Measurements from ENCODE around the gene EIF2B5. TPM values are rescaled to one million over a fixed set of nuclear protein-coding genes. Genes with fewer than 3 reads are reported as not detected.
"Not testable (repeated sequence)": the region's sequence is repeated elsewhere in the genome, so short reads cannot be mapped to it uniquely, and the experiment has no call there.

EIF2B5 gene
- total RNA-seq, 1 experiment from 2014 or later = 59.4 TPM

- Histone ChIP-seq H3K4me3 (ENCODE audit: low read length) (no peak overlapping the region), H3K27me3 (ENCODE audit: low read length) (no peaks in the 10 kb centered on the region), H3K4me1 (ENCODE audit: low read length) (no peaks in the 10 kb centered on the region), H4K20me1 (ENCODE audit: insufficient read depth, low read depth, low read length) (no peaks in the 10 kb centered on the region), H3K4me2 (ENCODE audit: low read depth, low read length, poor library complexity, severe bottlenecking) (no peak overlapping the region), H3K9ac (ENCODE audit: low read length) (no peak overlapping the region), H3K9me2 (replicated peaks; ENCODE audit: insufficient read depth, low read length) (no peaks in the 10 kb centered on the region), H3K36me3 (ENCODE audit: insufficient read depth, low read length) (peaks cover 14% of the 10 kb centered on the region), H3K27ac (ENCODE audit: low read length) (no peak overlapping the region), H3K79me2 (ENCODE audit: low read length) (no peaks in the 10 kb centered on the region), H2AFZ (ENCODE audit: low read length) (no peak overlapping the region), H3K9me3 (ENCODE audit: low read length) (no peaks in the 10 kb centered on the region)
- no peak for DNase-seq
Observed at GRCh38 chr3:184149123-184149522, 14.0 kb downstream of the EIF2B5 start.

GRCh38 chr3:184149770-184150169 is 14.6 kb downstream of the EIF2B5 start:
- H3K79me2 ChIP-seq (ENCODE audit: low read length); DNase-seq; H3K27me3 ChIP-seq (ENCODE audit: low read length); H3K27ac ChIP-seq (ENCODE audit: low read length); H2AFZ ChIP-seq (ENCODE audit: low read length); H3K9me2 ChIP-seq (replicated peaks; ENCODE audit: insufficient read depth, low read length); H3K36me3 ChIP-seq (ENCODE audit: insufficient read depth, low read length); H3K4me2 ChIP-seq (ENCODE audit: low read depth, low read length, poor library complexity, severe bottlenecking); H3K9me3 ChIP-seq (ENCODE audit: low read length); H3K4me3 ChIP-seq (ENCODE audit: low read length); H4K20me1 ChIP-seq (ENCODE audit: insufficient read depth, low read depth, low read length); H3K4me1 ChIP-seq (ENCODE audit: low read length); H3K9ac ChIP-seq (ENCODE audit: low read length): not testable (repeated sequence)

- DNase-seq = peak; percentile 76
- peak within 1 kb of the TSS; percentile 78 for H3K4me3 ChIP-seq (ENCODE audit: low read length)
- H3K9me2 ChIP-seq (replicated peaks; ENCODE audit: insufficient read depth, low read length) = no peaks in the 10 kb centered on the region
- H4K20me1 ChIP-seq (ENCODE audit: insufficient read depth, low read depth, low read length) = peaks cover 11% of the 10 kb centered on the region; the same call in 1 of the 2 replicates
- no peaks in the 10 kb centered on the region for H3K36me3 ChIP-seq (ENCODE audit: insufficient read depth, low read length)
- peak within 1 kb of the TSS; percentile 24; the same call in 1 of the 2 replicates for H3K27ac ChIP-seq (ENCODE audit: low read length)
- peak within 1 kb of the TSS; percentile 84 for H3K4me2 ChIP-seq (ENCODE audit: low read depth, low read length, poor library complexity, severe bottlenecking)
- no peaks in the 10 kb centered on the region for H3K27me3 ChIP-seq (ENCODE audit: low read length)
- peaks cover 18% of the 10 kb centered on the region for H3K4me1 ChIP-seq (ENCODE audit: low read length)
- peak within 1 kb of the TSS; percentile 90 for H3K9ac ChIP-seq (ENCODE audit: low read length)
- H2AFZ ChIP-seq (ENCODE audit: low read length) = peak within 1 kb of the TSS; percentile 99
- H3K9me3 ChIP-seq (ENCODE audit: low read length) = no peaks in the 10 kb centered on the region
- H3K79me2 ChIP-seq (ENCODE audit: low read length) = peaks cover 37% of the 10 kb centered on the region
Observed at GRCh38 chr3:184154885-184155643, 19.9 kb downstream of the EIF2B5 start, which contains the start of gene DVL3. Gene DVL3, plus strand, starts transcription at chr3:184155377. Its CDS starts 259 bp downstream, at chr3:184155636.

DNA sequence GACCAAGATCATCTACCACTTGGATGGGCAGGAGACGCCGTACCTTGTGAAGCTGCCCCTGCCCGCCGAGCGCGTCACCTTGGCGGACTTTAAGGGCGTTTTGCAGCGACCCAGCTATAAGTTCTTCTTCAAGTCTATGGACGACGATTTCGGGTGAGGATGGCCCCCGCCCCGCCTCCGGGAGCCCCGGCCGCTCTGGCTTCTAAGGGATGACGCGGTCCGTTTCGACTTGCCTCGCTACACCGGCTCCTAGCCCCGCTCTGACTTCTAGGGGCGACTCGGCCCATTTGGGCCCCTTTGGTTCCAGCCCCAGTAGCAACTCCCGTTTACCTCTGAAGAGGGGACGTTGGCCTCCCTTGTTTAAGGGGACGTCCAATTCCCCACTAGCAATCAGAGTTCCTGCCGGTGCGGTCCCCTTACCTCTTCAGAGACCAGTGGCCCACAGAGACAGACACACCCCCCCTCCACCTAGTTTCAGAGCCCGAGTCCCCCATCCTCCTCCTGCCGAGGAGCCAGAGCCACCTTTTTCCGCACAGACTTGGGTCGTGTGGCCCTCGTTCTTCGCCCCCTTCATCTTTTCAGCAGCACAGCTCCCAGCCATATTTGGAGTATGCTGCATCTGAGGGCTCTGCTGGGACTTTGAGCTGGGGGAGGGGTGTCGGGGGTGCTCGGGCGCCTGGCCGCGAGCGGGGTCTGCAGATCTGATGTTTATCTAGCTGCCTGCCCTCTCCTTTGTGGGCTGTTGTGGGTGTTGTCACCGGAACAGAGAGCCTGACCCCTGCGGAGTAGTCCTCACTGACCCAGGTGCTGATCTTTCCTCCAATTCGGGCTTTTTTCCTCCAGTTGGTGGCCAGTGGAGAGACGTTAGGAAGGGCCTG is 20.7 kb downstream of the EIF2B5 start:
- H3K36me3 ChIP-seq (ENCODE audit: insufficient read depth, low read length) = no peaks in the 10 kb centered on the region
- peaks cover 45% of the 10 kb centered on the region for H3K79me2 ChIP-seq (ENCODE audit: low read length)
- H2AFZ ChIP-seq (ENCODE audit: low read length) = peak overlapping the region; percentile 91
- peak; percentile 85 for DNase-seq
- H3K9me3 ChIP-seq (ENCODE audit: low read length) = no peaks in the 10 kb centered on the region
- no peaks in the 10 kb centered on the region for H3K9me2 ChIP-seq (replicated peaks; ENCODE audit: insufficient read depth, low read length)
- H3K9ac ChIP-seq (ENCODE audit: low read length) = peak overlapping the region; percentile 90
- H3K4me2 ChIP-seq (ENCODE audit: low read depth, low read length, poor library complexity, severe bottlenecking) = peak overlapping the region; percentile 84
- no peaks in the 10 kb centered on the region for H3K27me3 ChIP-seq (ENCODE audit: low read length)
- peak overlapping the region; percentile 78 for H3K4me3 ChIP-seq (ENCODE audit: low read length)
- H3K4me1 ChIP-seq (ENCODE audit: low read length) = peaks cover 18% of the 10 kb centered on the region
- peak overlapping the region; percentile 24; the same call in 1 of the 2 replicates for H3K27ac ChIP-seq (ENCODE audit: low read length)
- peaks cover 15% of the 10 kb centered on the region; the same call in 1 of the 2 replicates for H4K20me1 ChIP-seq (ENCODE audit: insufficient read depth, low read depth, low read length)

DNA sequence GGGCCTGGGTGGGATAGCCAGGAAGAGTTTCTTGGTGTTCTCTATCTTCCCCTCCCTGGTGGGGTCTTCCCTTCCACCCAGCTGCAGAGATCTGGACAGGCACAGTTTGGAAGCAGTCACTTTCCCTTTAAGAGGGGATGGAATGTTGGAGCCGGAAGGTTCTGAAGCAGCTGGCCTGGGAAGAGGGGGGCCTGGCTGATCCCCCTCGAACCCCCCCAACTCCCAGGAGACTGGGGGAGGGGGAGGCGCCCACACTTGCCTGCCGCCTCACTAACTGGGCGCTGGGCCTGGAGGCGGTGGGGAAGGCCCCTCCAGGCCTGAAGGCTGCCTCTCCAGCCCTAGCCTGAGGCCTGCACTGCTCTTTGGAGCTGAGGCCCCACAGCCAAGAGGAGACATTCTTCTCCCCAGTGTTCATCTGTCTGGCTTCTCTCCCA is 21.4 kb downstream of the EIF2B5 start:
- H2AFZ ChIP-seq (ENCODE audit: low read length) = no peak overlapping the region
- H3K27ac ChIP-seq (ENCODE audit: low read length) = 0 out of 2 replicates have a peak overlapping the region, but pooled peaks have one; percentile 24
- peaks cover 50% of the 10 kb centered on the region for H3K79me2 ChIP-seq (ENCODE audit: low read length)
- H3K9me2 ChIP-seq (replicated peaks; ENCODE audit: insufficient read depth, low read length) = no peaks in the 10 kb centered on the region
- peaks cover 15% of the 10 kb centered on the region; the same call in 1 of the 2 replicates for H4K20me1 ChIP-seq (ENCODE audit: insufficient read depth, low read depth, low read length)
- peak overlapping the region; percentile 90 for H3K9ac ChIP-seq (ENCODE audit: low read length)
- H3K4me3 ChIP-seq (ENCODE audit: low read length) = peak overlapping the region; percentile 78
- H3K4me2 ChIP-seq (ENCODE audit: low read depth, low read length, poor library complexity, severe bottlenecking) = peak overlapping the region; percentile 84
- peaks cover 18% of the 10 kb centered on the region for H3K4me1 ChIP-seq (ENCODE audit: low read length)
- DNase-seq = peak; percentile 56
- no peaks in the 10 kb centered on the region for H3K9me3 ChIP-seq (ENCODE audit: low read length)
- no peaks in the 10 kb centered on the region for H3K27me3 ChIP-seq (ENCODE audit: low read length)
- no peaks in the 10 kb centered on the region for H3K36me3 ChIP-seq (ENCODE audit: insufficient read depth, low read length)

GRCh38 chr3:184157206-184157605 is 22.0 kb downstream of the EIF2B5 start:
- no peaks in the 10 kb centered on the region for H3K27me3 ChIP-seq (ENCODE audit: low read length)
- H3K4me1 ChIP-seq (ENCODE audit: low read length) = peaks cover 18% of the 10 kb centered on the region
- H3K9me2 ChIP-seq (replicated peaks; ENCODE audit: insufficient read depth, low read length) = no peaks in the 10 kb centered on the region
- H3K4me3 ChIP-seq (ENCODE audit: low read length) = peak overlapping the region; percentile 78
- H3K9me3 ChIP-seq (ENCODE audit: low read length) = no peaks in the 10 kb centered on the region
- H2AFZ ChIP-seq (ENCODE audit: low read length) = no peak overlapping the region
- peaks cover 56% of the 10 kb centered on the region for H3K79me2 ChIP-seq (ENCODE audit: low read length)
- H4K20me1 ChIP-seq (ENCODE audit: insufficient read depth, low read depth, low read length) = peaks cover 19% of the 10 kb centered on the region; the same call in 1 of the 2 replicates
- H3K9ac ChIP-seq (ENCODE audit: low read length) = peak overlapping the region; percentile 90
- peak overlapping the region; percentile 84 for H3K4me2 ChIP-seq (ENCODE audit: low read depth, low read length, poor library complexity, severe bottlenecking)
- no peaks in the 10 kb centered on the region for H3K36me3 ChIP-seq (ENCODE audit: insufficient read depth, low read length)
- H3K27ac ChIP-seq (ENCODE audit: low read length) = no peak overlapping the region
- no peak for DNase-seq

DNA sequence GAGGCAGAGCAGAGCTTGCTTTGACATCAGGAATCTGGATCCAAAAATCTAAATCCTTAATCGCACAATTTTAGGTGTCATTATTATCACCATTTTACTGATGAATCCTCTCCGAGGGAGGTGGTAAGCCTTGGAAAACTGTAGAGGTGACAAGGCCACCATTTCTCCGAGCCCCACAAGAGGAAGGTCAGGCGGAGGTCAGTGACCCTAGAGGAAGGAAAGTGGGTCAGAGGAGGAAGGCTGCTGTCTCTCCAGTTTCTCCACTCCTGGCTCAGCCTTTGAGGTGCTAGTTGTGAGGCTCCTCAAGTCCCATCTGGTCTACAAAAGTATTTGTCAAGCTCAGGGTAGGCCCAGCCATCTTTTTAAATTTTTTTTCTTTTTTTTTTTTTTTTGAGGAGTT is 23.2 kb downstream of the EIF2B5 start:
- peaks cover 62% of the 10 kb centered on the region for H3K79me2 ChIP-seq (ENCODE audit: low read length)
- H3K27ac ChIP-seq (ENCODE audit: low read length) = no peak overlapping the region
- no peak overlapping the region for H3K4me3 ChIP-seq (ENCODE audit: low read length)
- no peak overlapping the region for H3K9ac ChIP-seq (ENCODE audit: low read length)
- H3K9me2 ChIP-seq (replicated peaks; ENCODE audit: insufficient read depth, low read length) = no peaks in the 10 kb centered on the region
- no peak for DNase-seq
- H3K4me1 ChIP-seq (ENCODE audit: low read length) = peaks cover 18% of the 10 kb centered on the region
- H3K9me3 ChIP-seq (ENCODE audit: low read length) = no peaks in the 10 kb centered on the region
- peaks cover 19% of the 10 kb centered on the region; the same call in 1 of the 2 replicates for H4K20me1 ChIP-seq (ENCODE audit: insufficient read depth, low read depth, low read length)
- H3K27me3 ChIP-seq (ENCODE audit: low read length) = no peaks in the 10 kb centered on the region
- no peak overlapping the region for H2AFZ ChIP-seq (ENCODE audit: low read length)
- H3K4me2 ChIP-seq (ENCODE audit: low read depth, low read length, poor library complexity, severe bottlenecking) = no peak overlapping the region
- no peaks in the 10 kb centered on the region for H3K36me3 ChIP-seq (ENCODE audit: insufficient read depth, low read length)

GRCh38 chr3:184160456-184160855 is 25.3 kb downstream of the EIF2B5 start:
- H3K27me3 ChIP-seq (ENCODE audit: low read length) = no peaks in the 10 kb centered on the region
- H3K36me3 ChIP-seq (ENCODE audit: insufficient read depth, low read length) = peaks cover 7% of the 10 kb centered on the region
- H3K4me3 ChIP-seq (ENCODE audit: low read length) = no peak overlapping the region
- H3K79me2 ChIP-seq (ENCODE audit: low read length) = peaks cover 68% of the 10 kb centered on the region
- DNase-seq = no peak
- H4K20me1 ChIP-seq (ENCODE audit: insufficient read depth, low read depth, low read length) = peaks cover 23% of the 10 kb centered on the region; the same call in 1 of the 2 replicates
- no peak overlapping the region for H3K9ac ChIP-seq (ENCODE audit: low read length)
- peaks cover 15% of the 10 kb centered on the region for H3K4me1 ChIP-seq (ENCODE audit: low read length)
- no peaks in the 10 kb centered on the region for H3K9me3 ChIP-seq (ENCODE audit: low read length)
- no peak overlapping the region for H3K27ac ChIP-seq (ENCODE audit: low read length)
- no peak overlapping the region for H3K4me2 ChIP-seq (ENCODE audit: low read depth, low read length, poor library complexity, severe bottlenecking)
- no peaks in the 10 kb centered on the region for H3K9me2 ChIP-seq (replicated peaks; ENCODE audit: insufficient read depth, low read length)
- H2AFZ ChIP-seq (ENCODE audit: low read length) = no peak overlapping the region

All from Karpas-422 (cell line).